Measurements from ENCODE around the gene KCNIP4. TPM values are rescaled to one million over a fixed set of nuclear protein-coding genes. Genes with fewer than 3 reads are reported as not detected.

KCNIP4 gene
- total and polyA plus RNA-seq, 2 donors (not counting 3 experiments of a cell fraction or from before 2014, with no cell fraction given), result not detected

GRCh38 chr4:21320034-21320433 lies 628.5 kb downstream of the KCNIP4 start:
- Histone ChIP-seq H2AFZ (ENCODE audit: low read depth, low read length) (no peak overlapping the region), H3K27ac (ENCODE audit: insufficient read depth, low read depth, low read length) (no peak overlapping the region), H3K4me3 (replicated peaks in 1 of 3; ENCODE audit: insufficient read depth in 1 of 3, low read depth in 1 of 3, low read length in 3 of 3) (no peak overlapping the region), H3K27me3 (ENCODE audit: control insufficient read depth in 2 of 2, insufficient read depth in 2 of 2, low read length in 2 of 2) (no peaks in the 10 kb centered on the region), H3K9me3 (replicated peaks; ENCODE audit: control insufficient read depth, insufficient read depth, low read length) (no peaks in the 10 kb centered on the region), H3K4me2 (ENCODE audit: insufficient read depth, low read length) (no peak overlapping the region), H4K20me1 (replicated peaks; ENCODE audit: control insufficient read depth, extremely low read depth, insufficient read depth, low read length) (no peaks in the 10 kb centered on the region), H3K9ac (replicated peaks; ENCODE audit: extremely low read depth, insufficient read depth, low read length) (no peak overlapping the region), H3K79me2 (ENCODE audit: control insufficient read depth, insufficient read depth, low read length) (no peaks in the 10 kb centered on the region), H3K9me1 (replicated peaks; ENCODE audit: control insufficient read depth, extremely low read depth, insufficient read depth, low read length) (no peaks in the 10 kb centered on the region), H3K36me3 (ENCODE audit: control insufficient read depth in 2 of 2, extremely low read depth in 1 of 2, insufficient read depth in 2 of 2, low read length in 2 of 2) (no peaks in the 10 kb centered on the region), H3K4me1 (ENCODE audit: control insufficient read depth, extremely low read depth, insufficient read depth, low read length) (no peaks in the 10 kb centered on the region)
- TF ChIP-seq CTCF (IDR thresholded peaks at IDR 0.05; ENCODE audit: extremely low read depth in 1 of 2, insufficient read depth in 1 of 2, low read depth in 1 of 2, low read length in 2 of 2) (no peak), MAX (IDR thresholded peaks at IDR 0.05; ENCODE audit: insufficient read depth, insufficient read length) (no peak), GATA2 (IDR thresholded peaks at IDR 0.05; ENCODE audit: insufficient read depth, insufficient read length, low read depth, low read length) (no peak), MYC (IDR thresholded peaks at IDR 0.05; ENCODE audit: low read depth, low read length) (no peak)
- dilution Hi-C loops (cut with MboI; ENCODE audit: extremely low pct_ligation_motif_present, low sequenced_read_pairs), result no loop called here
- no TSS peak for BruUV-seq (replicated peaks)
- ChIA-PET POLR2A (no interaction called here), CTCF (no interaction called here)
- DNase-seq (ENCODE audit: low read depth, low spot score) (no peak), FAIRE-seq (no peak)
- intact Hi-C loops (cut with micrococcal nuclease), result no loop called here

GRCh38 chr4:21307709-21308108 lies 640.9 kb downstream of the KCNIP4 start:
- H3K9me3 ChIP-seq (replicated peaks; ENCODE audit: control insufficient read depth, insufficient read depth, low read length), result no peaks in the 10 kb centered on the region
- TF ChIP-seq JUN (IDR thresholded peaks at IDR 0.05; ENCODE audit: borderline replicate concordance, insufficient read depth, insufficient read length, low read depth) (no peak), GATA2 (IDR thresholded peaks at IDR 0.05; ENCODE audit: insufficient read depth, insufficient read length, low read depth, low read length) (no peak), POLR2A (IDR thresholded peaks at IDR 0.05; ENCODE audit: low read depth, low read length) (no peak), FOS (IDR thresholded peaks at IDR 0.05; ENCODE audit: borderline replicate concordance, insufficient read depth, low read length) (no peak), CTCF (IDR thresholded peaks at IDR 0.05; ENCODE audit: extremely low read depth in 1 of 2, insufficient read depth in 1 of 2, low read depth in 1 of 2, low read length in 2 of 2) (no peak), MYC (IDR thresholded peaks at IDR 0.05; ENCODE audit: low read depth, low read length) (no peak), MAX (IDR thresholded peaks at IDR 0.05; ENCODE audit: insufficient read depth, insufficient read length) (no peak), POLR2AphosphoS5 (IDR thresholded peaks at IDR 0.05; ENCODE audit: insufficient read depth, low read depth, low read length) (no peak), EZH2 (IDR thresholded peaks at IDR 0.05; ENCODE audit: borderline replicate concordance, low read depth, low read length, severe bottlenecking) (no peak)
- ChIA-PET POLR2A (no interaction called here), CTCF (no interaction called here)
- H3K27me3 ChIP-seq (ENCODE audit: control insufficient read depth in 2 of 2, insufficient read depth in 2 of 2, low read length in 2 of 2), result peaks cover 16 to 29% of the 10 kb centered on the region in 2 experiments
- H4K20me1 ChIP-seq (replicated peaks; ENCODE audit: control insufficient read depth, extremely low read depth, insufficient read depth, low read length), result no peaks in the 10 kb centered on the region
- no peaks in the 10 kb centered on the region for H3K4me1 ChIP-seq (ENCODE audit: control insufficient read depth, extremely low read depth, insufficient read depth, low read length)
- no peak overlapping the region for H3K4me3 ChIP-seq (replicated peaks in 1 of 3; ENCODE audit: insufficient read depth in 1 of 3, low read depth in 1 of 3, low read length in 3 of 3)
- FAIRE-seq (no peak), DNase-seq (ENCODE audit: low read depth, low spot score) (no peak)
- H3K9me1 ChIP-seq (replicated peaks; ENCODE audit: control insufficient read depth, extremely low read depth, insufficient read depth, low read length), result no peaks in the 10 kb centered on the region
- dilution Hi-C loops (cut with MboI; ENCODE audit: extremely low pct_ligation_motif_present, low sequenced_read_pairs), result no loop called here
- H3K79me2 ChIP-seq (ENCODE audit: control insufficient read depth, insufficient read depth, low read length), result no peaks in the 10 kb centered on the region
- no peak overlapping the region for H2AFZ ChIP-seq (ENCODE audit: low read depth, low read length)
- H3K27ac ChIP-seq (ENCODE audit: insufficient read depth, low read depth, low read length), result no peak overlapping the region
- H3K36me3 ChIP-seq (ENCODE audit: control insufficient read depth in 2 of 2, extremely low read depth in 1 of 2, insufficient read depth in 2 of 2, low read length in 2 of 2), result no peaks in the 10 kb centered on the region
- no peak overlapping the region for H3K4me2 ChIP-seq (ENCODE audit: insufficient read depth, low read length)
- no peak overlapping the region for H3K9ac ChIP-seq (replicated peaks; ENCODE audit: extremely low read depth, insufficient read depth, low read length)
- BruUV-seq (replicated peaks), result no TSS peak
- intact Hi-C loops (cut with micrococcal nuclease), result no loop called here

Data from endothelial cell of umbilical vein (primary cell).